H1 (cell line): ENCODE measurements around the gene MRPS2. TPM values are rescaled to one million over a fixed set of nuclear protein-coding genes. Genes with fewer than 3 reads are reported as not detected.

Source experiments
- CTCF ChIA-PET: fragments of 300-600 bp; sonication (Branson Sonifier 250); formaldehyde crosslinking; loops from one replicate; lab custom pipeline; 2021; ENCODE audit not compliant: partially characterized antibody; lab: Charles Lee
- POLR2A ChIA-PET: fragments of 300-600 bp; sonication (Branson Sonifier 250); formaldehyde crosslinking; loops from one replicate; lab custom pipeline; 2021; ENCODE audit warnings: inconsistent platforms; ENCODE audit not compliant: partially characterized antibody; lab: Charles Lee
- DNase-seq, 2 experiments: peaks; one replicate each; pipeline versions ENCODE4 v3.0.0 to v3.0.0-alpha.2; 2010 to 2022; ENCODE audit warnings: low spot score in 2 of 2, low read depth in 1 of 2, mixed read lengths in 1 of 2
- FAIRE-seq: peaks from 2 replicates; lab custom pipeline; 2011; peaks lifted over from hg19 to GRCh38; lab: Jason Lieb, UNC
- H2AFZ ChIP-seq: 2 replicates; pipeline ENCODE4 v1.8.1; 2012; ENCODE audit warnings: low read length, inconsistent platforms
- H2AK5ac ChIP-seq: 2 replicates; pipeline ENCODE4 v1.6.1; 2013; ENCODE audit warnings: low read depth, low read length
- H2BK120ac ChIP-seq: replicated peaks from 2 replicates; pipeline ENCODE3; 2013; ENCODE audit warnings: low read depth, low read length, inconsistent platforms
- H2BK12ac ChIP-seq: 2 replicates; pipeline ENCODE4 v1.6.1; 2013; ENCODE audit warnings: low read depth, low read length
- H2BK15ac ChIP-seq: 2 replicates; pipeline ENCODE4 v1.6.1; 2013; ENCODE audit warnings: low read length
- H2BK20ac ChIP-seq: 2 replicates; pipeline ENCODE4 v1.6.1; 2013; ENCODE audit warnings: low read length
- H2BK5ac ChIP-seq: 2 replicates; pipeline ENCODE4 v1.6.1; 2013; ENCODE audit warnings: low read depth, low read length
- H3K14ac ChIP-seq: 2 replicates; pipeline ENCODE4 v1.6.1; 2013; ENCODE audit warnings: inconsistent platforms; ENCODE audit not compliant: insufficient read length
- H3K18ac ChIP-seq: 2 replicates; pipeline ENCODE4 v1.6.1; 2013; ENCODE audit warnings: low read length; ENCODE audit errors: extremely low read depth
- H3K23ac ChIP-seq: 2 replicates; pipeline ENCODE4 v1.6.1; 2013; ENCODE audit warnings: inconsistent platforms; ENCODE audit not compliant: insufficient read length
- H3K23me2 ChIP-seq: 2 replicates; pipeline ENCODE4 v1.6.1; 2013; ENCODE audit warnings: low read depth, low read length
- H3K27ac ChIP-seq: 2 replicates; pipeline ENCODE4 v1.6.1; 2011; ENCODE audit warnings: low read depth, low read length, inconsistent platforms
- H3K27me3 ChIP-seq, 4 experiments: replicated peaks in 1 of 4; 1 replicate in 1 of 4; 2 replicates in 3 of 4; pipeline versions ENCODE4 v1.6.1 to v1.8.1; 2011 to 2013; ENCODE audit warnings: low read length in 3 of 4, mild to moderate bottlenecking in 3 of 4, inconsistent platforms in 2 of 4, mixed read lengths in 2 of 4, moderate library complexity in 1 of 4; ENCODE audit not compliant: control insufficient read depth in 3 of 4, insufficient read depth in 3 of 4; ENCODE audit errors: extremely low read depth in 1 of 4
- H3K36me3 ChIP-seq, 4 experiments: 2 replicates each; pipeline versions ENCODE4 v1.6.1 to v1.8.1; 2011 to 2013; ENCODE audit warnings: mild to moderate bottlenecking in 4 of 4, low read length in 3 of 4, moderate library complexity in 2 of 4, control low read depth in 1 of 4, inconsistent platforms in 1 of 4; ENCODE audit not compliant: insufficient read depth in 4 of 4, control insufficient read depth in 2 of 4
- H3K4ac ChIP-seq: replicated peaks from 2 replicates; pipeline ENCODE3; 2013; ENCODE audit warnings: low read length, low read depth, mixed read lengths, inconsistent platforms; ENCODE audit not compliant: insufficient read length
- H3K4me1 ChIP-seq, 4 experiments: replicated peaks in 1 of 4; 1 replicate in 1 of 4; 2 replicates in 3 of 4; pipeline versions ENCODE4 v1.6.1 to v1.8.1; 2011 to 2013; ENCODE audit warnings: low read length in 3 of 4, inconsistent platforms in 2 of 4, mixed read lengths in 1 of 4; ENCODE audit not compliant: insufficient read depth in 4 of 4, control insufficient read depth in 3 of 4
- H3K4me2 ChIP-seq, 2 experiments: 2 replicates each; pipeline versions ENCODE4 v1.6.1 to v1.8.1; 2011 to 2013; ENCODE audit warnings: low read depth in 2 of 2, low read length in 2 of 2, control low read depth in 1 of 2, inconsistent platforms in 1 of 2, mild to moderate bottlenecking in 1 of 2; ENCODE audit not compliant: insufficient read depth in 1 of 2
- H3K4me3 ChIP-seq, 4 experiments: fragments of 200-600, 300-600 bp in 1 of 4; sonication (generic), shearing (Covaris generic), sonication (Bioruptor Twin) in 1 of 4; 2 replicates each; pipeline versions ENCODE4 v1.5.1 to v1.8.1; 2011 to 2016; ENCODE audit warnings: low read length in 4 of 4, low read depth in 3 of 4, control low read depth in 2 of 4, inconsistent platforms in 2 of 4, mild to moderate bottlenecking in 2 of 4, mixed read lengths in 1 of 4, moderate library complexity in 1 of 4; ENCODE audit not compliant: insufficient read depth in 2 of 4; ENCODE audit errors: extremely low read depth in 1 of 4
- H3K56ac ChIP-seq: replicated peaks from 2 replicates; pipeline ENCODE3; 2013; ENCODE audit warnings: low read depth, mild to moderate bottlenecking, mixed read lengths, low read length, inconsistent platforms; ENCODE audit not compliant: insufficient read length
- H3K79me1 ChIP-seq: 2 replicates; pipeline ENCODE4 v1.6.1; 2013; ENCODE audit warnings: low read depth, low read length, control low read depth
- H3K79me2 ChIP-seq, 2 experiments: 2 replicates each; pipeline versions ENCODE4 v1.6.1 to v1.8.1; 2012 to 2013; ENCODE audit warnings: low read length in 2 of 2, mild to moderate bottlenecking in 2 of 2, inconsistent platforms in 1 of 2; ENCODE audit not compliant: insufficient read depth in 2 of 2, control insufficient read depth in 1 of 2
- H3K9ac ChIP-seq, 4 experiments: replicated peaks in 1 of 4; 1 replicate in 1 of 4; 2 replicates in 3 of 4; pipeline versions ENCODE4 v1.6.1 to v1.8.1; 2011 to 2013; ENCODE audit warnings: low read depth in 3 of 4, low read length in 3 of 4, control low read depth in 2 of 4, mild to moderate bottlenecking in 2 of 4, moderate library complexity in 2 of 4, inconsistent platforms in 1 of 4; ENCODE audit errors: extremely low read depth in 1 of 4
- H3K9me3 ChIP-seq, 2 experiments: 2 replicates each; pipeline versions ENCODE4 v1.6.1 to v1.8.1; 2012 to 2013; ENCODE audit warnings: mild to moderate bottlenecking in 2 of 2, moderate library complexity in 2 of 2, control low read depth in 1 of 2, inconsistent platforms in 1 of 2, low read depth in 1 of 2, low read length in 1 of 2, mixed read lengths in 1 of 2; ENCODE audit not compliant: insufficient read depth in 2 of 2
- H4K20me1 ChIP-seq, 2 experiments: replicated peaks in 1 of 2; 2 replicates each; pipeline versions ENCODE3 to v1.8.1; 2011 to 2013; ENCODE audit warnings: inconsistent platforms in 2 of 2, low read length in 2 of 2, mild to moderate bottlenecking in 1 of 2; ENCODE audit not compliant: insufficient read depth in 2 of 2, control insufficient read depth in 1 of 2
- H4K5ac ChIP-seq: 2 replicates; pipeline ENCODE4 v1.6.1; 2013; ENCODE audit warnings: low read length, low read depth, mixed read lengths, inconsistent platforms; ENCODE audit not compliant: insufficient read length
- H4K8ac ChIP-seq: 2 replicates; pipeline ENCODE4 v1.8.0; 2013; ENCODE audit warnings: mild to moderate bottlenecking, moderate library complexity, low read length, inconsistent platforms; ENCODE audit not compliant: insufficient read depth; ENCODE audit errors: extremely low read depth
- H4K91ac ChIP-seq: replicated peaks from 2 replicates; pipeline ENCODE3; 2013; ENCODE audit warnings: low read length, mixed read lengths, inconsistent platforms; ENCODE audit not compliant: insufficient read length
- BACH1 ChIP-seq: IDR thresholded peaks from 2 replicates; pipeline ENCODE4 v1.6.1; 2012; ENCODE audit warnings: low read length, improper control_type of control experiment
- BRCA1 ChIP-seq: IDR thresholded peaks from 2 replicates; pipeline ENCODE4 v1.6.1; 2012; ENCODE audit warnings: low read depth, low read length, improper control_type of control experiment
- JUN ChIP-seq: IDR thresholded peaks from 2 replicates; pipeline ENCODE4 v1.6.1; 2011; ENCODE audit warnings: low read depth, mild to moderate bottlenecking, improper control_type of control experiment, low read length
- POLR2A ChIP-seq, 2 experiments: IDR thresholded peaks; 1 replicate in 1 of 2; 2 replicates in 1 of 2; pipeline ENCODE4 v1.6.1; 2011; ENCODE audit warnings: low read depth in 2 of 2, low read length in 2 of 2, mild to moderate bottlenecking in 2 of 2; ENCODE audit errors: control extremely low read depth in 1 of 2
- SP2 ChIP-seq: IDR thresholded peaks from 2 replicates; pipeline ENCODE4 v1.6.1; 2012; ENCODE audit warnings: mild to moderate bottlenecking, low read length, inconsistent platforms
- WGBS, 2 experiments: shearing (Covaris generic) in 1 of 2; methylation state at CpG; one replicate each; pipeline versions ENCODE4 v1.1.6 to v1.1.7; 2013 to 2015; ENCODE audit warnings: low lambda C conversion rate in 2 of 2, mixed read lengths in 2 of 2, inconsistent platforms in 1 of 2, low coverage in 1 of 2, missing lambda C conversion rate in 1 of 2; ENCODE audit not compliant: insufficient replicate concordance in 2 of 2, insufficient coverage in 1 of 2, insufficient read length in 1 of 2; ENCODE audit errors: extremely low coverage in 1 of 2, missing lambda C conversion rate in 1 of 2; 5-methylcytosine and 5-hydroxymethylcytosine counted together
- polyA plus RNA-seq, 7 experiments: library from polyadenylated mRNA; depleted of rRNA in 3 of 7; stranded (reverse) in 5 of 7; unstranded in 2 of 7; fragments of >200 nt in 5 of 7; fragments of 200-250 nt in 2 of 7; gene quantifications; 1 replicate in 5 of 7; 2 replicates in 1 of 7; 4 replicates in 1 of 7; pipeline versions ENCODE4 v1.2.1 to v1.2.3, GENCODE V29; 2011 to 2013; ENCODE audit warnings: missing spikeins in 2 of 7, mixed read lengths in 2 of 7
- total RNA-seq: library from RNA; stranded (reverse); fragmentation: NEBNext Ultra II Directional; extraction: Animal tissue kit (Norgen Biotek cat#: 25700); gene quantifications from 2 replicates; pipeline ENCODE4 v1.2.1, GENCODE V29; 2021
- TF ChIP-seq, protein P1 (sequence below): IDR thresholded peaks from 2 replicates; pipeline ENCODE4 v1.6.1; 2011; ENCODE audit warnings: low read length, improper control_type of control experiment

Gene MRPS2
- total and polyA plus RNA-seq, 2 of the 8 experiments (the other 6 are each of a cell fraction or from before 2014, with no cell fraction given), result 78.6 to 476 TPM

DNA sequence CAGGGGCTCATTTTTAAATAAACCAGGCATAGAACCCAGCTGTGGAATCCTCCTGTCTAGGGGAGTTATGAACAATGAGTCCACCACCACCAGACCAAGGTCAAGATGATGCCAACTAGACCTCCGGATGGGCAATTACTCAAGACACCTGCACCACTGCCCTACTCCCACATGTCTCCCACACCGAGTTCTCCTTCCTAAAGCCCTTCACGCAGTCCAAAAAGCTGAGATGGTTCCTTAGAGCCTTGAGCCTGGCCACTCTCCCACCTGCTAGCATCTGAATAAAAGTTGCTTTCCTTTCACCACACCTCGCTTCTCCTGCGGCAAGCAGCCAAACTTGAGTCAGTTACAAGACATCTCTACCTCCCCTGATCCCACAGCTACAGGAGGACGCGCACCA is 36.3 kb upstream of the MRPS2 start:
- ChIA-PET POLR2A (no interaction called here), CTCF (interaction anchor here (1.5 kb wide), 1 partner anchor 9 kb away, joined by 3 read pairs; no protein-coding TSS in a partner anchor)
- H3K9ac ChIP-seq, result no peak overlapping the region
- no peak overlapping the region for H4K8ac ChIP-seq
- no peaks in the 10 kb centered on the region for H3K36me3 ChIP-seq
- no peak overlapping the region for H2AFZ ChIP-seq
- H2BK120ac ChIP-seq, result no peak overlapping the region
- no peak overlapping the region for H3K4me2 ChIP-seq
- no peak overlapping the region for H2BK15ac ChIP-seq
- no peak overlapping the region for H2BK20ac ChIP-seq
- no peak overlapping the region for H2BK5ac ChIP-seq
- H3K4me1 ChIP-seq, result no peaks in the 10 kb centered on the region
- 94% methylated on average over 7 of the region's 7 CpGs; no CpG with 5 or more reads in 1 of the 2 experiments for WGBS, 2 experiments
- H3K4me3 ChIP-seq, result no peak overlapping the region
- FAIRE-seq (no peak), DNase-seq (no peak)
- H3K27me3 ChIP-seq, result no peaks in the 10 kb centered on the region
- H4K5ac ChIP-seq, result no peak overlapping the region
- TF ChIP-seq SP2 (no peak), BACH1 (no peak), JUN (no peak), BRCA1 (no peak), POLR2A (IDR thresholded peaks at IDR 0.05; ENCODE audit: control extremely low read depth in 1 of 2, low read depth in 2 of 2, low read length in 2 of 2) (no peak)
- TF ChIP-seq, protein P1, sequence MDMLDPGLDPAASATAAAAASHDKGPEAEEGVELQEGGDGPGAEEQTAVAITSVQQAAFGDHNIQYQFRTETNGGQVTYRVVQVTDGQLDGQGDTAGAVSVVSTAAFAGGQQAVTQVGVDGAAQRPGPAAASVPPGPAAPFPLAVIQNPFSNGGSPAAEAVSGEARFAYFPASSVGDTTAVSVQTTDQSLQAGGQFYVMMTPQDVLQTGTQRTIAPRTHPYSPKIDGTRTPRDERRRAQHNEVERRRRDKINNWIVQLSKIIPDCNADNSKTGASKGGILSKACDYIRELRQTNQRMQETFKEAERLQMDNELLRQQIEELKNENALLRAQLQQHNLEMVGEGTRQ, result no peak
- H3K4ac ChIP-seq, result no peak overlapping the region
- H3K18ac ChIP-seq, result no peak overlapping the region
- no peak overlapping the region for H3K14ac ChIP-seq
- no peaks in the 10 kb centered on the region for H3K79me2 ChIP-seq
- H3K79me1 ChIP-seq, result no peaks in the 10 kb centered on the region
- no peak overlapping the region for H3K27ac ChIP-seq
- no peak overlapping the region for H3K56ac ChIP-seq
- no peak overlapping the region for H4K91ac ChIP-seq
- no peaks in the 10 kb centered on the region for H4K20me1 ChIP-seq
- no peaks in the 10 kb centered on the region for H3K9me3 ChIP-seq
- H3K23me2 ChIP-seq, result no peaks in the 10 kb centered on the region
- H2AK5ac ChIP-seq, result no peak overlapping the region
- no peak overlapping the region for H3K23ac ChIP-seq
- no peak overlapping the region for H2BK12ac ChIP-seq
